Lower leg skin (tissue), 3 donors: ENCODE measurements around the gene YBX3.

Experiments
- POLR2A ChIP-seq, 2 donors: fragments of 450-650 bp; IDR thresholded peaks; one replicate each; pipeline ENCODE4 v1.6.1; 2016 to 2017; ENCODE audit warnings: antibody characterized with exemption in 2 of 2, mild to moderate bottlenecking in 1 of 2, moderate library complexity in 1 of 2
- TF ChIP-seq, protein P1 (sequence below), 3 donors: fragments of 450-650 bp; IDR thresholded peaks; one replicate each; pipeline ENCODE4 v1.5.1; 2016; ENCODE audit warnings: antibody characterized with exemption in 3 of 3, mild to moderate bottlenecking in 3 of 3, moderate library complexity in 2 of 3

DNA sequence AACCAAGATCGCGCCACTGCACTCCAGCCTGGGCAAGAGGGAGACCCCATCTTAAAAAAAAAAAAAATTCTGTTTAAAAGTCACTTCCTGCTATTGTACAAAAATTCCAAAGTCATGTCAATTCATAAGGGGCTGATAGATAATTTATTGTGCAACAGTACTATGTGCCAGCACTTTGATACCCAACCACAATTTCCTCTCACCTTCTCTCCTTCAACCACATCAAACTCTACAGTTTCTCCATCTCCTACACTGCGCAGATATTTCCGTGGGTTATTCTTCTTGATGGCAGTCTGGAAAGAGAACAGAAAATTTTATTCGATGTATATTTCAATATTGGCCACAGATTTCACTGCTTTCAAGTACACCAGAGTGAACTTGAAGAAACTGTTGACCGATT, 7.6 kb downstream of the YBX3 start:
- TF ChIP-seq, protein P1, sequence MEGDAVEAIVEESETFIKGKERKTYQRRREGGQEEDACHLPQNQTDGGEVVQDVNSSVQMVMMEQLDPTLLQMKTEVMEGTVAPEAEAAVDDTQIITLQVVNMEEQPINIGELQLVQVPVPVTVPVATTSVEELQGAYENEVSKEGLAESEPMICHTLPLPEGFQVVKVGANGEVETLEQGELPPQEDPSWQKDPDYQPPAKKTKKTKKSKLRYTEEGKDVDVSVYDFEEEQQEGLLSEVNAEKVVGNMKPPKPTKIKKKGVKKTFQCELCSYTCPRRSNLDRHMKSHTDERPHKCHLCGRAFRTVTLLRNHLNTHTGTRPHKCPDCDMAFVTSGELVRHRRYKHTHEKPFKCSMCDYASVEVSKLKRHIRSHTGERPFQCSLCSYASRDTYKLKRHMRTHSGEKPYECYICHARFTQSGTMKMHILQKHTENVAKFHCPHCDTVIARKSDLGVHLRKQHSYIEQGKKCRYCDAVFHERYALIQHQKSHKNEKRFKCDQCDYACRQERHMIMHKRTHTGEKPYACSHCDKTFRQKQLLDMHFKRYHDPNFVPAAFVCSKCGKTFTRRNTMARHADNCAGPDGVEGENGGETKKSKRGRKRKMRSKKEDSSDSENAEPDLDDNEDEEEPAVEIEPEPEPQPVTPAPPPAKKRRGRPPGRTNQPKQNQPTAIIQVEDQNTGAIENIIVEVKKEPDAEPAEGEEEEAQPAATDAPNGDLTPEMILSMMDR (IDR thresholded peaks at IDR 0.05), result no peak
- no peak for TF ChIP-seq POLR2A (IDR thresholded peaks at IDR 0.05)
